ENCODE results near the gene TMEM263. TPM values are rescaled to one million over a fixed set of nuclear protein-coding genes. Genes with fewer than 3 reads are reported as not detected.

Gene TMEM263
- total RNA-seq, 2 donors from 2014 or later = 31.2 to 42.7 TPM

DNA sequence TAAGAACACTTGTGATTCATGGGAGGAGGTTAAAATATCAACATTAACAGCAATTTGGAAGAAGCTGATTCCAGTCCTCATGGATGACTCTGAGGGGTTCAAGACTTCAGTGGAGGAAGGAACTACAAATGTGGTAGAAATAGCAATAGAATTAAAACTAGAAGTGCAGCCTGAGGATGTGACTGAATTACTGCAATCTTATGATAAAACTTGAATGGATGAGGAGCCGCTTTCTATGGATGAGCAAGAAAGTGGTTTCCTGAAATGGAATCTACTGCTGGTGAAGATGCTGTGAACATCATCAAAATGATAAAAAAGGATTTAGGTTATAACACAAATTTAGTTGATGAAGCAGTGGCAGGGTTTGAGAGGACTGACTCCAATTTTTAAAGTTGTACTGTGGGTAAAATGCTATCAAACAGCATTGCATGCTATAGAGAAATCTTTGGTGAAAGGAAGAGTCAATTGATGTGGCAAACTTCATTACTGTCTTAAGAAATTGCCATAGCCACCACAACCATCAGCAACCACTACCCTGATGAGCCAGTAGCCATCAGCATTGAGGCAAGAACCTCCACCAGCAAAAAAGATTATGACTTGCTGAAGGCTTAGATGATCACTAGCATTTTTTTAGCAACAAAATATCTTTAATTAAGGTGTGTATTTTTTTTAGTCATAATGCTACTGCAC lies 57.2 kb downstream of the TMEM263 start:
- Mint-ChIP-seq H3K27me3 (no peaks in the 10 kb centered on the region), H3K4me3 (no peak overlapping the region), H3K4me1 (ENCODE audit: low read depth in 2 of 2) (peaks cover 0 to 7% of the 10 kb centered on the region in 2 donors), H3K27ac (no peak overlapping the region), H3K9me3 (no peaks in the 10 kb centered on the region), H3K36me3 (no peaks in the 10 kb centered on the region)
- DNase-seq (ENCODE audit: low spot score) (no peak), ATAC-seq (no peak)

- no peaks in the 10 kb centered on the region for H3K36me3 Mint-ChIP-seq
- no peaks in the 10 kb centered on the region for H3K27me3 Mint-ChIP-seq
- ATAC-seq (no peak), DNase-seq (ENCODE audit: low spot score) (no peak)
- no peak overlapping the region for H3K27ac Mint-ChIP-seq
- H3K9me3 Mint-ChIP-seq = no peaks in the 10 kb centered on the region
- H3K4me3 Mint-ChIP-seq = no peak overlapping the region
- peaks cover 0 to 7% of the 10 kb centered on the region in 2 donors for H3K4me1 Mint-ChIP-seq (ENCODE audit: low read depth in 2 of 2)
Observed at GRCh38 chr12:107014055-107014454, 58.3 kb downstream of the TMEM263 start.

DNA sequence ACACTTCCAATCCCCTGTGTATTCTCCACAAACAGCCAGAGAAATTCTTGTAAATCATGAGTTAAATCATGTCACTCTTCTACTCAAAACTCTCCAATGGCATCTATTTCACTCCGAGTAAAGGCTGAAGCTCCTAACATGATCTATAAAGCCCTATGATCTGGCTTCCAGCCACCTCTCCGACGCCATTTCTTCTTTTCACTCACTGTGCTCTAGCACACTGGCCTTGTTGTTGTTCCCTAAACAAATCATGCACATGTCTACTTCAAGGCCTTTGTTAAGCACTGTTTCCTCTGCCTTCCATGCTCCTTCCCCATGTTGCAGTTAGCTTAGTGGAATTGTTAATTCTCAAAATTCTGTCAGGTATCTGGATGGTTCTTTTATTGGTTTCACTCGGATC lies 61.3 kb downstream of the TMEM263 start:
- DNase-seq (ENCODE audit: low spot score) (no peak), ATAC-seq (no peak)
- H3K9me3 Mint-ChIP-seq = no peaks in the 10 kb centered on the region
- H3K27me3 Mint-ChIP-seq = no peaks in the 10 kb centered on the region
- peaks cover 4 to 5% of the 10 kb centered on the region in 2 donors for H3K4me1 Mint-ChIP-seq (ENCODE audit: low read depth in 2 of 2)
- no peak overlapping the region for H3K4me3 Mint-ChIP-seq
- no peaks in the 10 kb centered on the region for H3K36me3 Mint-ChIP-seq
- no peak overlapping the region for H3K27ac Mint-ChIP-seq

- Mint-ChIP-seq H3K4me1 (ENCODE audit: low read depth in 2 of 2) (peaks cover 0 to 5% of the 10 kb centered on the region in 2 donors), H3K36me3 (no peaks in the 10 kb centered on the region), H3K4me3 (no peak overlapping the region), H3K9me3 (no peaks in the 10 kb centered on the region), H3K27me3 (no peaks in the 10 kb centered on the region), H3K27ac (no peak overlapping the region)
- DNase-seq (ENCODE audit: low spot score) = no peak
- no peak for ATAC-seq
Observed at GRCh38 chr12:107019546-107019945, 63.8 kb downstream of the TMEM263 start.

Other genes starting within 250 kb of the TMEM263 start
- 10 to 100 TPM; 15.8 to 18.2 TPM for gene RIC8B, start 181.2 kb upstream of the TMEM263 start, total RNA-seq
- gene MTERF2, start 31.2 kb downstream of the TMEM263 start, total RNA-seq = 1 to 10 TPM; 8.0 to 9.0 TPM
- gene CRY1, start 137.6 kb downstream of the TMEM263 start, total RNA-seq = 10 to 100 TPM; 11.7 to 22.5 TPM

All from natural killer cell treated with Interleukin-12 subunit alpha and Interleukin-12 subunit beta and Interleukin-15 and Interleukin-18, amount 100 ng/mL, for 72 hours (primary cell).